NCI-H526 (cell line): ENCODE results near the gene CEP128.
"Not testable (repeated sequence)": the region's sequence is repeated elsewhere in the genome, so short reads cannot be mapped to it uniquely, and the experiment has no call there.

ENCODE experiments used
- DNase-seq, 2 experiments: peaks; one replicate each; lab custom pipeline; 2025; lab: John Stamatoyannopoulos, UW

Gene CEP128

DNA sequence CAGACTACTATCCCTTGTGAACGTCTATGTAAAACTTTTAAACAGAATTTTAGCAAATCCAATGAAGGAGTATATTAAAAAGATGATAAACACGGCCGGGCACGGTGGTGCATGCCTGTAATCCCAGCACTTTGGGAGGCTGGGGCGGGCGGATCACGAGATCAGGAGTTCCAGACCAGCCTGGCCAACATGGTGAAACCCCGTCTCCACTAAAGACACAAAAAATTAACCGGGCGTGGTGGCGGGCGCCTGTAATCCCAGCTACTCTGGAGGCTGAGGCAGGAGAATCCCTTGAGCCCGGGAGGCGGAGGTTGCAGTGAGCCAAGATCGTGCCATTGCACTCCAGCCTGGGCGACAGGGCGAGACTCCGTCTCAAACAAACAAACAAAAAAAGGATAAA is 11.7 kb upstream of the CEP128 start:
- DNase-seq, result not testable (repeated sequence)

DNA sequence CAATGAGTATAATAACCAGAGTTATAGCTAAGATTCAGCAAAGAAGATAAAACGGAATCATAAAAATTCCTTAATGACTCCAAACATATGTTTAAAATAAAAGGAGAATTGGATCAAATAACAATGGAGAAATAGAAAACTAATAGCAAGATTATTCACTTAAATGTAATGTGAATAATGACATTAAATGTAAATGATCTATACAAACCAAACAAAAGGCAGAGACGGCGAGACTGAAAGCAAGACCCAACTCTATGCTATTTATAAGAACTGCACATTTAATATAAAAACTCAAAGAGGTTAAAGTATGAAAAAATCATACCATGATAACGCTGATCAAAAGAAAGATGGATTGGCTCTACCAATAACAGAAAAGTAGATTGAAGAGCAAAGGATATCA is 10.0 kb upstream of the CEP128 start:
- DNase-seq, result no peak

DNA sequence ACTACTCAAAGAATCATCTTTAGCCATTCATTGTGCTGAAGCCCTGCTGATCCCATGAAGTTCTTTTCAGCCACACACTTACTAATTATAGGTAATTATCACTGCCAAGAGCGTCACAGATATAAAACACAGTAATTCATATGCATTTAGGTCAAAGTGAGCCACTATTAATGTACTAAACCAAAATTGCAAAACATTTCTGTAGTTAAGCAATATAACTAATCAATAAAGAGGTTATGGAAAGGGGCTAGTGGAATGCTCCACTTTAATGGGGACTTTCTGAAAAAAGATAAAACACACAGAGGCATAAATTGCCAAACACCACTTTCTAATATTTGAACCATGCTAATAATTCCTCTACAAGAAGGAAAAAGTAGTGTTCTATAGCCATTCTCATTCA is 6.8 kb upstream of the CEP128 start:
- DNase-seq, result no peak

DNA sequence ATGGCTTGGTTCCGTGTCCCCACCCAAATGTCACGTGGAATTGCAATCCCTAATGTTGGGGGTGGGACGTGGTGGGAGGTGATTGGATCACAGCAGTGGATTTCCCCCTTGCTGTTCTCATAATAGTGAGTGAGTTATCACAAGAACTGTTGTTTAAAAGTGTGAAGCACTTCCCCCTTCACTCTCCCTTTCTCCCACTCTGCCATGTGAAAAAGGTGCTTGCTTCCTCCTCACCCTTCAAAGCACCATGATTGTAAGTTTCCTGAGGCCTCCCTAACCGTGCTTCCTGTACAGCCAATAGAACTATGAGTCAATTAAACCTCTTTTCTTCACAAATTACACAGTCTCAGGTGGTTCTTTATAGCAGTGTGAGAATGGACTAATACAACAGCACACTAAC is 5.3 kb upstream of the CEP128 start:
- no peak for DNase-seq

DNA sequence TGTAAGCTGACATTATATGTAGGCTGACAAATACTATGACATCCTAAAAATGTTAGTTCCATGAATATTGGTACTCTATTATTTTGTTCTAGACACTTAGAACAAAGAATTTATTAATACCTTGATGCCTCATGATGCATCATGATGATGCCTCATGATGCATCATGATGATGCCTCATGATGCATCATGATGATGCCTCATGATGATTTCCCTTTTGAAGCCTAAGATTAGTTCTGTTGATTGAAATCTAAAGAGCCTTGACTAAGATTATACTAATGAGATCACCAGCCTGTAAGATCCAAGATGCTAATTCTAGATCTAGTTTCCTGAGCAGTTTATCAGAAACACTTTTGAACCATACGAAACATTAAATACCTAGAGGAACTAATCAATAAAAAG is 4.6 kb upstream of the CEP128 start:
- DNase-seq, result no peak

DNA sequence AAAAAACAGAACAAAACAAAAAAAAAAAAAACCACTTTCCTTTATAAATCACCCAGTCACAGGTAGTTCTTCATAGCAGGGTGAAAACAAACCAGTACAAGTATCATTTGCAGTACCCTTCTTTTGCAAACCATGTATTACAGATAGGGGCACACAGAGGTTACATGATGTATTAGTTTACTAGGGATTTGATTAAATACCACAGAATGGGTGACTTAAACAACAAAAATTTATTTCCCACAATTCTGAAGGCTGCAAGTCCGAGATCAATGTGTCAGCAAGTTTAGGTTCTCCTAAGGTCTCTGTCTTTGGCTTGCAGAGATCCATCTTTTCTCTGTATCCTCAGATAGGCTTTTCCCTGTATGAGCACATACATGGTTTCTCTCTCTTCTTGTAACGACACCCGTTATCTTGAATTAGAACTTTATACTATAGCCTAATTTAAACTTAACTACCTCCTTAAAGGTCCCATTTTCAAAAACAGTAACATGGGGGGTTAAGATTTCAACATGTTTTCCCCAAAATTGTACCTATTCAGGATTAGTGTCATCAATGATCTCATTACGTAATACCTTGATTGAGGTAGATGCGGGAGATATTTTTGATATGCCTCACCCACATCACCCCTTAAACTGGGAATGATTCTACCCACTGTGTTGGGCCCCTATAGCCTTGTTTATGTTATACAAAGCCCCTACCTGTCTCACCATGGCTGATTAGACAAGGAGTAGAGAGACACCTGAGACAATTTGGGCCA is 3.5 kb upstream of the CEP128 start:
- DNase-seq, result no peak

DNA sequence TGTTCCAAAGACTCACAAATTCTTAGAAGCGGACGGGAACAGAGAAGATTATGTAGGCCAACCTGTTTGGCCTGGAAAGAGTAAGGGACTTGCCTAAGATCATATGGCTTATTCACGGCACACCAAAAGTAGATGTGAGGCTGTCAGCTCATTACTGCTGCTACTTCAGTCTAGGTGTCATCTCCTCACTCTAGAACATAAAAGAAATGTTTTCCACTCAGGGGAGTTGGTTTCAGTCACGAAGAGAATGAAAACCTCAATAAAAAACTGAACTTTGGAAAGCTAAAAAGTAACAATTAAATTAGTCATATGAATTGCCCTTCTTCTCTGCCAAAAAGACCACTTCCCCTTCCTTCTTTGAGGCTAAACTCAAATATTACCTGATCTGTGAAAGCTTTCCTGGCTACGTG is 658 bp upstream of the CEP128 start:
- no peak for DNase-seq

DNA sequence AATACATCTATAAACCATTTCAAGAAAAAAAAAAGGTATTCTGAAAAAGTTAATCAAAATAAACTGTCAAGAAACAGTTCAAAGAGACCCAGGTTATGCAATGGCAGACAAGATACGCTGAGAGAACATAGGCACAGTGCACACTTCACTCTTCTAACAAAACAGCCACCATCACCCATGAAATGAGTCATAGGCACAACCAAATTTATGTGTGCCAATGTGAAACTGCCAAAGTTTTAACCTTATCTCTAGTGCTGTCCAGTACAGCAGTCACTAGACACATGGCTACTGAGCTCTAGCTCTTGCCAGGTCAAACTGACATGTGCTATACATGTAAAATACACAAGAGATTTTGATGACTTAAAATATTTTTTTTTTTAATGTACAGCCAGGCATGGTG is 1.4 kb downstream of the CEP128 start:
- DNase-seq, result no peak

DNA sequence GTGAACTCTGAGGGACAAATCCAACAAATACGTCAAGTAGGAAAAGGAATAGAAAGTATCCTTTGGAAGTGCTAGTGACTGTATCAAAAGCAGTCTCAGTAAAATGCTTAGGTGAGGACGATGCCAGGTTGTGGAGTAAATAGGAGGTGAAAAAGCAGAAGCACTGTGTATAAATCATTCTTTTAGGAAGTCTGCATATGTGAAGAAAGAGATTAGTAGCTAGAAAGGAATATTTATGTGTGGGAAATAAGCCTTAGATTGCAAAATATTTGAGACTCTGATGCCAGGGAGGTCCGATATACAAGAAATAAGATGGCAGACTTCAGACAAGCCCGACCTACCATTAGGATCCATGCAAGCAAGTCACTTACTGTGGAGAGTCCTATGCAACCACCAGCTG is 7.9 kb downstream of the CEP128 start:
- DNase-seq, result no peak

DNA sequence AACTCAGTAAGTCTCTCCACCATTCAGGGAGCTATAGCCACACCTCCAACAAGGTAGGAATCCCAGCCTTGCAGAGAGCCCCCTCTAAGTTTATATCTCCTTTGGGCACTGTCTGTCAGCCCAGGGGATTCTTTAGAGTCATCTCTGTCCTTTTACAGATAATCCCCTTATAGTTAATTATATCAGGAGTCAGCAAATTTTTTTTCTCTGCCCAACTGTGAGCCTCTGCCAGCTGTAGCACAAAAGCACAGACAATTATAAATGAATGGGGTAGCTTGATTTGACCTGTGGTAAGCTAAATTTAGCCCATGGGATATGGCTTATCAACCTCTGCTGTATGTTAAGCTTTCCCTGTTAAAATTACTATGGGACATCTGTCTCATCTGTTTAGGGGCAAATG is 8.3 kb downstream of the CEP128 start:
- no peak for DNase-seq

DNA sequence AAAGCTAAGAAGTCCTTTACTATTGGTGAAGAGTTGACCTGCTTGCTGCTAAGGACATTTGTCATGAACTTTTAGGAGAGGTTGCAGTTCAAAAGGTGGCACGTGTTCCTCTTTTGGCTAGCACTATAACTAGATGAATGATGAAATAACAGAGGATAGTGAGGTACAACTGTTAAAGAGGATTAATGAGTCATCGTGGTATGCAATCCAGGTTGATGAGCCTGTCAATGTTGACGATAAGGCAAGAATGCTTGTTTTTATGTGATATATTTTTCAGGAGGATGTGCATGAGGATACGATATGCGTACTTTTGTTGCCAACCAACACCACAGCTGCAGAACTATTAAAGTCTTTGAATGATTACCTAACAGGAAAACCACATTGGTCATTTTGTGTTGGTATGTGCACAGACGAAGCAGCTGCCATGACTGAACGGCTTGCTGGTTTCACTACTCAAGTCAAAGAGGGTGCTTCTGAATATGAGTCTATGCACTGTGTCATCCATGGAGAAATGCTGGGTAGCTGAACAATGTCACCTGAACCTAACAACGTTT is 10.6 kb downstream of the CEP128 start:
- no peak for DNase-seq

DNA sequence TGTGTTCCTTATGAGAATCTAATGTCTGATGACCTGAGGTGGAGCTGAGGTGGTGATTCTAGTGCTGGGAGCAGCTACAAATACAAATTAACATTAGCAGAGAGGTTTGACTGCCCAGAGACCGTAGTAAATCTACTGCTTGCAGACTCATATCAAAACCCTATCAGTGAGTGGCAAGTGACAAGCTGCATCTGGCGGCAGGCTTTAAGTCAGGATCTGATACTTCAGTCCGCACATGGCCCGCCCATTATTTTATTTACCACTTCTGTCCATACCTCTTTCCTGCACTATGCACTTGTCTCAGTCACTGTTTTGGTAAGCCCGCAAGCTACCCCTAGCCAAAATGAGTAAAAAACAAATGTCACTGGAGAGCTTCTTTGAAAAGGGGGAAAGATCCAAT is 11.4 kb downstream of the CEP128 start:
- no peak for DNase-seq

DNA sequence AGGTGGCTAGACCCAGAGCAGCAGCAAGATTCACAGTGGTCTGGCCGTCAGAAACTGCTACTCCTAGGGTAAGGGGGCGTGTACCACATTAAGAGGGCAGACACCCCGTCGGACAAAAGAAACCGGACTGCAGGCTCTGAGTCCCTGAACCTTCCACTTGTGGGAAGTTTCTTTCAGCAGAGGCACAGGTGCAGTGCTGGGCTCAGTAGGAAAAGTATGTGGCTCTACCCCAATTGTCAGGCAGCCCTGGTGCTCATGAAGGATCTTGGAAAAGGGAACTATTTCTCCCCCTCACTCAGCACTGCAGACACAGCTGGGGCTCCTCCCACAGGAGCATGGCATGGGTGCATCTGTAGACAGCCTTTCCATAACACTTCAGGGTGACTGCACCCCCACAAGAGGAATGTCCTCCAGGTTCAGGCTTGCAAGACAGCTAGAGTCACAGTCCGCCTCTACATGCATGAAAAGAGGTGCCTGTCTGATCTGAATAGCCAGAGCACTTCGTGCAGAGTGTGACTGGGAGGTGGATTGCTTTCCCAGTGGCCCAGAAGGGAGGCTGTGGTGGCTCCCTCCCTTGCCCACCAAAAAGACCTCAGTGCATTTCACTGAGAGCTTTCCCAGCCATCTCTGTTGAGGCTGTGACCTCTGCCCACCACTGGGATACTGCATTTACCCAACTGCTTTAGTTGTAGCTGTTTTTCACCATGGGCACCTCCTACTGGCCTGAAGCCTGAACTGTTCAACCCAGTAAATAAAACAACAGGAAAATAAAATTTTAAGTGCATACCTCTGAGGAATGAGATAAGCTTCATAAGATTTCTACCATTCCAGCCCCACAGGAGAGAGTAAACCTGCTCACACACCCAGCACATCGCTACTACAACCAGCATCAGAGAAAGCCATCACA is 14.2 kb downstream of the CEP128 start:
- DNase-seq, result no peak

DNA sequence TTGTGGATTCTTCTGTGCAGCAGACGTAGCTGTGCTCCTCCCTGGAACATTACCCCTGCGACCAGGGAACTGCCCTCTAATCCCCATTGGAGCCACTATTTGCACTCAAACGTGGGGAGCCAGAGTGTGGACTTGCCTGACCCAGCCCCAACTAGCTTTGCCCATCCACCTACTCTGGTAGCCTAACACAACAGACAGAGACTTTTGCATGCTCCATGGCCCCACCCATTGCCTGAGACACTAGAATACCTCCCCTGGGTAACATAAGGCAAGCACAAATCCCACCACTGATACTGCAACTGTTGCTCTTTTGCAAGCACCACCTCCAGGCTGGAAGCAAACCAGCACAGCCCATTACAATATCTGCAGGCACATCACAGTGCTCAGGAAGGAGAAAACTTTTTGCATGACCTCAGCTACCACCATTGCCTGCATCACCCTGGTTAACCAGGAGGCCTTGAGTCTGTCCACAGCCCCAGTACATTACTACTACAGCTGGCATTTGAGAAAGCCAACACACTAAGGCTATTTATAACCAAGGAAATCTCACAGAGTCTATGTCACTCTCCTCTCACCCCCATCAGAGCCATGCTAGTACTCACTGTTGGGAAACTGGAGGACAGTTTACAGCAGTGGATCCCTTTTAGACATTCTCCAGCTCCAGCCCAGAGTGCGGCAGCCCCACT is 15.0 kb downstream of the CEP128 start:
- DNase-seq, result no peak

DNA sequence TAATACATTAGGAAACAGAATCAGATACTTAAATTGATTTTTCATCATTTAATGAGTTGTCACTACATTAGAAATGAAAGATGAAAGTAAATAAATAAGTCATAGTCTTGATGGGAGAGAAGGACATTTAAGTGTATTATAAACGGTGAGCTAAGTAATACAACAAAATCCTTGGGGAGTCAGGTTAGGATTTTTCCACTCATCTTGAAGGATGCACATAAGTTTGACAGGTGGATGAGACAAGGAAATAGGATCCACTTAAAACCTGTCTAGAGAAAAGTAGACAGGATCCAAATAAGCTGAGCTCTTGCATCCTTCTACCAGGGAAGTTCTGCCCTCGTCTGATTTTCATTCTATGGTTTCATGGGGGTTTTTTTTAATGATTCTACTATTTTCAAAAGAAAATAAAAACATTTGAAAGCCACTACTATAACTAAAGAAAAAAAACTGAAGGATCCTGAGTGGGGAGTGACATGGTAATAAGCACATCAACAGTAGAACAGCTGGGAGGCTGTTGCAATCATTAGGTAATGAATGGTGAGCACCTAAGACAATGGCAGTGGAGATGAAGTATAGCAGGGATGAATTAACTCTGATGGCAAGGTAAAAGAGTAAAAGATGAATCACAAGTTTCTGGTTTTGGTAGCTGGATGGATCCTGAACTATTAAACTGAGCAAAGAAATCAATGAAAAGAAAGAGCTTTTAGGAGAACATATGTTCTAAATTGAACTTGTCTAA is 17.0 kb downstream of the CEP128 start:
- no peak for DNase-seq

DNA sequence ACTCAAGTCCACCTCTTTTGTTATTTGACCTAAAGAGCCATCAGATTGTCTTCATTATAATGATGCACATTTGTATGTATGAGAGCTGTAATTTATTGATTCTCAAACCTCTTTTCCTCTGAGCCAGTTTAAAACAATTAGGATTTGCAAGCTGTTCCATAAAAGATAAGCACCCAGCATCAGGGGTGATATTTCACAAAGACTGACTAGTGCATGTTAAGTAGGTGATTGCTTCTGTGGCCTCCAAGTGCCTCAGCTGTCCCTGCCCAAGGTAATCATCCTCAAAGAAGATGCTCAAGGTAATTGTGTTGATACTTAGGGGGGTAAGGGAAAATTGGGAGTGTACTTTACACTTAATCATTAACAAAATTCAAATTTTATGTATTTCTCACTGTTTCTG is 18.2 kb downstream of the CEP128 start:
- DNase-seq, result no peak

DNA sequence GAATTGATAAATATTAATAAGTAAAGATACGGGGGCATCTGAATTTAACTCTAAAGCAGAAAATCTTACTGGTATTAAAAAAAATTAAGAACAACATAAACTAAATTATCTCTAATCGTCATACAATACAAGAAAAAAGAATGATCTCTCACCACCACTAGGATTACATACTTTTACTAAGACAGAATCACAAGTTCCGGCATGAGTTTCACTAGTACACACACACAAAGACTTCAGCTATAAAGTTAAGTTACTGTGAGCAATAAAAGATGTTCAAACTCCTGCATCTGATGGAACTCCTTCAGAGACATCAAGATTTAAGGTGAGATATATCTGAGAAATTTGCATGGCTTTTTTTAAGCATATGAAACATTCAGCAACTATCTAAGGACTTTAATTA is 21.9 kb downstream of the CEP128 start:
- DNase-seq, result no peak

DNA sequence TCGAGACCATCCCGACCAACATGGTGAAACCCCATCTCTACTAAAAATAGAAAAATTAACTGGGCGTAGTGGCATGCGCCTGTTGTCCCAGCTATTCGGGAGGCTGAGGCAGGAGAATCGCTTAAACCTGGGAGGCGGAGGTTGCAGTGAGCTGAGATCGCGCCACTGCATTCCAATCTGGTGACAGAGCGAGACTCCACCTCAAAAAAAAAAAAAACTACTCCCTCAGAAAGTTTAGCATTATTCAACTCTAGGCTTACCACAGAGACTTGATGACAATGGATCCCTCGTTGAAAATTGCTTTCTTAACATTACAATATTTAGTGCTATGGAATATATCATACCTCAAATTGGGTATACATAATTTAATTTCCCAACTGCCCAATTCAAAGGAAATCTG is 29.5 kb downstream of the CEP128 start:
- DNase-seq, result not testable (repeated sequence)

DNA sequence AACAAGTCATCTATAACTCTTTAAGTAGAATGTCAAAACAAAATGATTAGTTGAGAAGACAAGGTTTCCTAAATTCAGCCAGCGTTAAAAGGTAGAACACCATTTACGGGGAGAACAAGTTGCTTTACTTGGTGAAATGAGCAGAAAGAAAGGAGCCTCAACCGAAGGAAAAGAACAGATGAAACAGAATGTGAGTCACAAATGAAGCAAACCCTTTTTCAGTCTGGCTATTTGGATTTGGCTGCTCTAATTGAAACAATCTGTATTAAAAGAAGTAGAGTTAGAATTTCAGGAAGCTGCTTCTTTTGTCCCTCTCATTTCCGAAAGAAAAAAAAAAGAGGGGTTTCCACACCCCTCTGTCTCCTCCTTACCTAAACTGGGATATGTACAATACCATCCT is 34.6 kb downstream of the CEP128 start:
- DNase-seq, result no peak

DNA sequence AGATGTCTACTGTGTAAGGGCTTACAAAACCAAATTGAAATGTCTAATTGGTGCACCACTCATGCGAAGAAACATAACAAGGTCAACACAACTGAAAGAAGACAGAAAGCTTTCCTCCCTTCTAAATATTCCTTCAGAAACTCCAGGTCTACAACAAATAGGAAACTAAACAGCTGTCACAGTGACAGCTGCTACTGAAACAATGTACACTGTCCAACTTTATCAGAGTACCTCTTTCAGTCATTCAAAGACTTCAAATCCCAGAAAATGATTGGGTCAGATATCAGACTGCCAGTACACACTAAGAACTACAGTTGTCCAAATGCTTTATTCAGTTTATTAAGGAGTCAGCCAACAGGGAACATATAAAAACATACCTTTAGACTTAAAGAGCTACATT is 35.2 kb downstream of the CEP128 start:
- no peak for DNase-seq

DNA sequence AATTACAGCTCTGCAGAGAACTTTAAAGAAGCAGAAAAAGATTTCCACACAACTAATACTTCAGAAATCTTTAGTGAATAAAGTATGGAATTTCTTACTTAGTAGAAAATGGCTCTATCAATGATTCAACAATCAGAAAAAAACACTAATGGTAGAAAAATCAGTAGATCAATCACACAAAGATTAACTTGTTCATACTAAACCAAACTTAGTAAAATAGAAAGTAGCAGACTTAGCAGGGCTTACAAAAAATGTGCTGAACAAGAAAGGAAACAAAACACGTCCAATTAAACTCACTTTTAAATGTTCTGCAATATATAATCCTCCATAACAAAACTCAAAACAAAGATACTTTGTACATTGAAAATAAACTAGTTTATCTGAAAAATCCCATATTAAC is 38.9 kb downstream of the CEP128 start:
- DNase-seq, result no peak

DNA sequence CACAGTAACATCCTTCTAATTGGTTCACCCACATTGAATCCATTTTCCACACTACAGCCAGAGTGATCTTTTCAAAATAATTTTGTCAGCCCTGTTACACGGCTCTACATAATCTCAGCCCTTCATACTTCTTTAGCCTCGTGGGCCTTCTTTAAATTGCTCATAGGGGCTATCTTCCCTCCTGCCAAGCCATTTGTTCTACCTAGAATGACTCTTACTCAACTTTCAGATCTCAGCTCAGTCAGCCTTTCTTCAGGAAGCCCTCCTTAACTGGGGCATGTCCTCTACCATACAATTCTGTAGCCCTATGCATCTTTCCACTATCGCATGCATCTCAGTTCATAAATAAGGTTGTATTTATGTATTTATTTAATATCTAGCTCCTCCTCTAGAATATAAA is 39.7 kb downstream of the CEP128 start:
- no peak for DNase-seq
